ENCODE results near the gene DMRT3. TPM values are rescaled to one million over a fixed set of nuclear protein-coding genes. Genes with fewer than 3 reads are reported as not detected.

Gene DMRT3
- total and polyA plus RNA-seq, 2 donors, result 0.09 TPM; not detected in 1

GRCh38 chr9:1031951-1032601 lies 55.6 kb downstream of the DMRT3 start:
- no peak overlapping the region for H3K27ac ChIP-seq (ENCODE audit: low read depth)
- H3K36me3 ChIP-seq (ENCODE audit: insufficient read depth), result no peaks in the 10 kb centered on the region
- DNase-seq (ENCODE audit: extremely low spot score), result no peak
- no peaks in the 10 kb centered on the region for H3K4me1 ChIP-seq (ENCODE audit: insufficient read depth)
- H3K4me3 ChIP-seq (ENCODE audit: low read depth, low read length), result no peak overlapping the region
- 51% methylated on average over 14 of the region's 14 CpGs for WGBS

- H3K36me3 ChIP-seq (ENCODE audit: insufficient read depth), result no peaks in the 10 kb centered on the region
Observed at GRCh38 chr9:1034271-1034670, 57.8 kb downstream of the DMRT3 start.

GRCh38 chr9:1039589-1039988 lies 63.1 kb downstream of the DMRT3 start:
- H3K36me3 ChIP-seq (ENCODE audit: insufficient read depth), result no peaks in the 10 kb centered on the region
- 43% methylated on average over 4 of the region's 4 CpGs for WGBS
- H3K4me3 ChIP-seq (ENCODE audit: low read depth, low read length), result no peak overlapping the region
- no peak for DNase-seq (ENCODE audit: extremely low spot score)
- H3K27ac ChIP-seq (ENCODE audit: low read depth), result no peak overlapping the region
- no peaks in the 10 kb centered on the region for H3K4me1 ChIP-seq (ENCODE audit: insufficient read depth)

More at GRCh38 chr9:1034271-1034670, 57.8 kb downstream of the DMRT3 start:
- H3K4me1 ChIP-seq (ENCODE audit: insufficient read depth), result no peaks in the 10 kb centered on the region
- WGBS, result 39% methylated on average over 3 of the region's 3 CpGs
- DNase-seq (ENCODE audit: extremely low spot score), result no peak
- no peak overlapping the region for H3K4me3 ChIP-seq (ENCODE audit: low read depth, low read length)
- H3K27ac ChIP-seq (ENCODE audit: low read depth), result no peak overlapping the region

Small RNAs within 50 kb of the gene (small RNA-seq; reads per million reads assigned to genes)
- gene RNU6-1073P, result not detected

Other genes with a start within 250 kb of the DMRT3 start
- gene DMRT1, start 135.0 kb upstream of the DMRT3 start, total RNA-seq, result not detected
- not detected for gene DMRT1, start 135.0 kb upstream of the DMRT3 start, polyA plus RNA-seq
- 1.0 TPM for gene DMRT2, start 73.7 kb downstream of the DMRT3 start, total RNA-seq
- gene DMRT2, start 73.7 kb downstream of the DMRT3 start, polyA plus RNA-seq, result 0.10 TPM

All from urinary bladder (tissue), 4 donors.